HEK293T (cell line): ENCODE results near the gene TJP2.

Experiments
- CTCF ChIA-PET: fragments of 350-600 bp; formaldehyde crosslinking; extraction: SDS; loops from one replicate; lab custom pipeline; 2021; ENCODE audit warnings: antibody characterized with exemption, inconsistent platforms; lab: Yijun Ruan, JAX
- POLR2A ChIA-PET: fragments of 350-600 bp; formaldehyde crosslinking; extraction: SDS; loops from one replicate; lab custom pipeline; 2020; ENCODE audit warnings: antibody characterized with exemption, inconsistent platforms; lab: Yijun Ruan, JAX
- DNase-seq: peaks from one replicate; pipeline ENCODE4 v3.0.0; 2012; ENCODE audit warnings: mixed read lengths; ENCODE audit errors: extremely low spot score
- ARNT ChIP-seq: fragments of 450-650 bp; IDR thresholded peaks from 2 replicates; pipeline ENCODE4 v1.6.1; 2017; ENCODE audit warnings: mild to moderate bottlenecking
- BHLHE40 ChIP-seq: fragments of 450-650 bp; IDR thresholded peaks from 2 replicates; pipeline ENCODE4 v1.6.1; 2016; ENCODE audit warnings: mild to moderate bottlenecking, moderate library complexity, borderline replicate concordance
- CTBP1 ChIP-seq: fragments of 450-650 bp; IDR thresholded peaks from 2 replicates; pipeline ENCODE4 v1.6.1; 2016; ENCODE audit warnings: borderline replicate concordance
- ELF4 ChIP-seq: fragments of 450-650 bp; IDR thresholded peaks from 2 replicates; pipeline ENCODE4 v1.6.1; 2017; ENCODE audit warnings: antibody characterized with exemption
- FOXA1 ChIP-seq: fragments of 450-650 bp; IDR thresholded peaks from 2 replicates; pipeline ENCODE4 v1.6.1; 2016; ENCODE audit warnings: mild to moderate bottlenecking
- FOXK2 ChIP-seq: fragments of 450-650 bp; IDR thresholded peaks from 2 replicates; pipeline ENCODE4 v1.6.1; 2016; ENCODE audit warnings: mild to moderate bottlenecking
- FOXM1 ChIP-seq: fragments of 450-650 bp; IDR thresholded peaks from 2 replicates; pipeline ENCODE4 v1.6.1; 2017; ENCODE audit warnings: mild to moderate bottlenecking, borderline replicate concordance
- HDGF ChIP-seq: fragments of 450-650 bp; IDR thresholded peaks from 2 replicates; pipeline ENCODE4 v1.6.1; 2017; ENCODE audit warnings: antibody characterized with exemption, borderline replicate concordance
- L3MBTL2 ChIP-seq: fragments of 450-650 bp; conservative IDR thresholded peaks from 2 replicates; pipeline ENCODE4 v1.6.1; 2016; ENCODE audit warnings: mild to moderate bottlenecking
- LEF1 ChIP-seq: fragments of 450-650 bp; IDR thresholded peaks from 2 replicates; pipeline ENCODE4 v1.6.1; 2017; ENCODE audit warnings: mild to moderate bottlenecking, borderline replicate concordance
- NFRKB ChIP-seq: fragments of 450-650 bp; IDR thresholded peaks from 2 replicates; pipeline ENCODE4 v1.6.1; 2016; ENCODE audit warnings: mild to moderate bottlenecking, moderate library complexity
- PKNOX1 ChIP-seq: fragments of 450-650 bp; IDR thresholded peaks from 2 replicates; pipeline ENCODE4 v1.6.1; 2016
- SP1 ChIP-seq: fragments of 450-650 bp; IDR thresholded peaks from 2 replicates; pipeline ENCODE4 v1.6.1; 2017
- SUZ12 ChIP-seq: fragments of 450-650 bp; IDR thresholded peaks from 2 replicates; pipeline ENCODE4 v1.6.1; 2016; ENCODE audit warnings: mild to moderate bottlenecking
- TARDBP ChIP-seq: fragments of 450-650 bp; IDR thresholded peaks from 2 replicates; pipeline ENCODE4 v1.6.1; 2016
- ZNF384 ChIP-seq: fragments of 450-650 bp; IDR thresholded peaks from 2 replicates; pipeline ENCODE4 v1.6.1; 2016

Gene TJP2

GRCh38 chr9:69170231-69170630 is 3.8 kb upstream of the TJP2 start:
- TF ChIP-seq SUZ12 = no peak
- 0 out of 2 replicates have a peak, but pooled peaks have one; percentile 11 for TF ChIP-seq PKNOX1
- POLR2A ChIA-PET = no interaction called here
- no peak for DNase-seq
- CTCF ChIA-PET = no interaction called here

- POLR2A ChIA-PET = no interaction called here
- TF ChIP-seq CTBP1 (no peak), ZNF384 (no peak), FOXM1 (no peak), ELF4 (no peak), NFRKB (no peak), SUZ12 (no peak), FOXA1 (no peak), FOXK2 (no peak), PKNOX1 (no peak), L3MBTL2 (no peak), BHLHE40 (no peak), SP1 (no peak), TARDBP (no peak), LEF1 (no peak), ARNT (no peak), HDGF (no peak)
- no peak for DNase-seq
- CTCF ChIA-PET = no interaction called here
These were observed 3.0 kb upstream of the TJP2 start for GRCh38 chr9:69171049-69171448.

- TF ChIP-seq ZNF384 (no peak), PKNOX1 (no peak), BHLHE40 (no peak), HDGF (no peak), LEF1 (no peak), NFRKB (no peak), ELF4 (no peak), TARDBP (no peak), FOXA1 (no peak), CTBP1 (no peak), SUZ12 (no peak), SP1 (no peak), FOXM1 (no peak), FOXK2 (no peak), ARNT (no peak), L3MBTL2 (no peak)
- no peak for DNase-seq
- POLR2A ChIA-PET = no interaction called here
- CTCF ChIA-PET = no interaction called here
These were observed 2.6 kb upstream of the TJP2 start for GRCh38 chr9:69171517-69171916.

GRCh38 chr9:69172895-69173294 is 1.2 kb upstream of the TJP2 start:
- TF ChIP-seq NFRKB (no peak), FOXM1 (no peak)
- CTCF ChIA-PET = no interaction called here
- DNase-seq = no peak
- POLR2A ChIA-PET = no interaction called here

GRCh38 chr9:69173497-69173890 is 583 bp upstream of the TJP2 start:
- CTCF ChIA-PET = no interaction called here
- POLR2A ChIA-PET = interaction anchor here (0.9 kb wide), 1 partner anchor 10 kb away, joined by 3 read pairs; no protein-coding TSS in a partner anchor
- TF ChIP-seq PKNOX1 (no peak), NFRKB (no peak), SP1 (no peak), CTBP1 (no peak), LEF1 (no peak), L3MBTL2 (no peak; the same call in 1 of the 2 replicates), ELF4 (no peak), FOXM1 (no peak), BHLHE40 (no peak), TARDBP (no peak), FOXK2 (no peak), SUZ12 (no peak), ZNF384 (no peak), FOXA1 (no peak), HDGF (no peak)
- DNase-seq = no peak

GRCh38 chr9:69174616-69175463 is 763 bp downstream of the TJP2 start:
- TF ChIP-seq ARNT (no peak), FOXK2 (no peak), SP1 (no peak), PKNOX1 (peak; percentile 65), L3MBTL2 (0 out of 2 replicates have a peak, but pooled peaks have one; percentile 13)
- ChIA-PET POLR2A (no interaction called here), CTCF (interaction anchor here (1.0 kb wide), 1 partner anchor 121 kb away, joined by 3 read pairs; no protein-coding TSS in a partner anchor)
- peak; percentile 41 for DNase-seq
